DND-41 (cell line): ENCODE measurements around the gene PUS7.

Experiments
- ATAC-seq: fragments of 200-7000 bp; cut with Tn5 transposase; 3 replicates; pipeline ENCODE4 v1.9.1; 2021; ENCODE audit warnings: low read depth; ENCODE audit not compliant: insufficient read depth
- DNase-seq: peaks from one replicate; pipeline ENCODE4 v3.0.0-alpha.2; 2020
- H2AFZ ChIP-seq: 2 replicates; pipeline ENCODE4 v1.6.0; 2012; ENCODE audit warnings: low read depth, low read length
- H3K27ac ChIP-seq: 2 replicates; pipeline ENCODE4 v1.5.1; 2012; ENCODE audit warnings: low read length, inconsistent platforms
- H3K27me3 ChIP-seq: fragments of 200-600 bp; sonication (generic); 2 replicates; pipeline ENCODE4 v1.6.0; 2012; ENCODE audit warnings: low read length, mild to moderate bottlenecking, inconsistent platforms; ENCODE audit not compliant: insufficient read depth, poor library complexity
- H3K36me3 ChIP-seq: 2 replicates; pipeline ENCODE4 v1.5.1; 2012; ENCODE audit warnings: low read length, inconsistent platforms; ENCODE audit not compliant: insufficient read depth
- H3K4me1 ChIP-seq: 2 replicates; pipeline ENCODE4 v1.5.1; 2012; ENCODE audit warnings: mild to moderate bottlenecking, low read length; ENCODE audit not compliant: insufficient read depth
- H3K4me2 ChIP-seq: 2 replicates; pipeline ENCODE4 v1.6.0; 2012; ENCODE audit warnings: mild to moderate bottlenecking, moderate library complexity, low read length, inconsistent platforms; ENCODE audit not compliant: insufficient read depth
- H3K4me3 ChIP-seq, 2 experiments: fragments of 200-600 bp in 1 of 2; shearing (Covaris generic) in 1 of 2; 2 replicates each; pipeline ENCODE4 v1.5.1; 2012 to 2016; ENCODE audit warnings: inconsistent platforms in 2 of 2, low read length in 2 of 2, mild to moderate bottlenecking in 2 of 2, low read depth in 1 of 2, moderate library complexity in 1 of 2
- H3K79me2 ChIP-seq: 2 replicates; pipeline ENCODE4 v1.6.0; 2012; ENCODE audit warnings: low read length, inconsistent platforms; ENCODE audit not compliant: insufficient read depth
- H3K9ac ChIP-seq: 2 replicates; pipeline ENCODE4 v1.6.0; 2012; ENCODE audit warnings: low read depth, mild to moderate bottlenecking, inconsistent platforms, low read length, moderate library complexity
- H3K9me3 ChIP-seq: 2 replicates; pipeline ENCODE4 v1.5.1; 2012; ENCODE audit warnings: low read length, moderate library complexity, mild to moderate bottlenecking, inconsistent platforms; ENCODE audit not compliant: insufficient read depth, severe bottlenecking
- H4K20me1 ChIP-seq: 2 replicates; pipeline ENCODE4 v1.6.0; 2012; ENCODE audit warnings: low read length; ENCODE audit not compliant: insufficient read depth
- EZH2 ChIP-seq: IDR thresholded peaks from 3 replicates; pipeline ENCODE4 v1.6.1; 2012; ENCODE audit warnings: borderline replicate concordance, low read depth, mild to moderate bottlenecking, moderate library complexity, low read length, inconsistent platforms; ENCODE audit not compliant: severe bottlenecking
- TF ChIP-seq, protein P1 (sequence below): IDR thresholded peaks from 2 replicates; pipeline ENCODE4 v1.5.1; 2012; ENCODE audit warnings: borderline replicate concordance, low read length, moderate library complexity, mild to moderate bottlenecking; ENCODE audit not compliant: poor library complexity, severe bottlenecking; ENCODE audit errors: extremely low read depth

The PUS7 gene

DNA sequence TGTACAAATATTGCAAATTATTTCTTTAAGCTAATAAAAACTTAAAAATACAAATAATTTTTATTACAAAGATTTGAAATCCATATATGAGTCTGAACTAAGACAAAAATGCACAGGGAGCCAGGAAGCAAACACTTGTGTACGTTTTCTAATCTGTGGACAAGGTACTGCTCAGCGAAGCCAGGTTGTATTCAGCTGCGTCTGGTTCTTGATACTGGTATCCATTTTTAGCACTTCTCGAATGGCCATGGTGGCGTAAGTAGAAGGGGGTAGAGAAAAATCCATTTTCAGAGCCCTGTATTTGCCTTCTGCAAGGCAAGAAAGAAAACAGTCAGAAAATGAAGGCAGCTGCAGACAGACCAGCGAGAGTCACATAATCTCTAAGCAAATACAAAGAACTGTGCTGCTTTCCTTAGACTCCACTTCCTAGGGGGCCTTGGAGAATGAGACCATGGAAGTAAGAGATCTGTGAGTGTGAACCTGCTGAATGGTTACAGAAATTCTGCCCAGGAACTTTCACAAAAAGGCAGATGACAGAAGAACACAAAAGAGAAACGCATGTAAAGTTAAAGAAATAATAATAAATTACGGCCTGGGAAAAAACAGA, 64.3 kb downstream of the PUS7 start:
- TF ChIP-seq EZH2: no peak
- TF ChIP-seq, protein P1, sequence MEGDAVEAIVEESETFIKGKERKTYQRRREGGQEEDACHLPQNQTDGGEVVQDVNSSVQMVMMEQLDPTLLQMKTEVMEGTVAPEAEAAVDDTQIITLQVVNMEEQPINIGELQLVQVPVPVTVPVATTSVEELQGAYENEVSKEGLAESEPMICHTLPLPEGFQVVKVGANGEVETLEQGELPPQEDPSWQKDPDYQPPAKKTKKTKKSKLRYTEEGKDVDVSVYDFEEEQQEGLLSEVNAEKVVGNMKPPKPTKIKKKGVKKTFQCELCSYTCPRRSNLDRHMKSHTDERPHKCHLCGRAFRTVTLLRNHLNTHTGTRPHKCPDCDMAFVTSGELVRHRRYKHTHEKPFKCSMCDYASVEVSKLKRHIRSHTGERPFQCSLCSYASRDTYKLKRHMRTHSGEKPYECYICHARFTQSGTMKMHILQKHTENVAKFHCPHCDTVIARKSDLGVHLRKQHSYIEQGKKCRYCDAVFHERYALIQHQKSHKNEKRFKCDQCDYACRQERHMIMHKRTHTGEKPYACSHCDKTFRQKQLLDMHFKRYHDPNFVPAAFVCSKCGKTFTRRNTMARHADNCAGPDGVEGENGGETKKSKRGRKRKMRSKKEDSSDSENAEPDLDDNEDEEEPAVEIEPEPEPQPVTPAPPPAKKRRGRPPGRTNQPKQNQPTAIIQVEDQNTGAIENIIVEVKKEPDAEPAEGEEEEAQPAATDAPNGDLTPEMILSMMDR: no peak
- Histone ChIP-seq H3K4me3 (no peak overlapping the region), H3K27ac (no peak overlapping the region), H3K9me3 (no peaks in the 10 kb centered on the region), H4K20me1 (no peaks in the 10 kb centered on the region), H3K27me3 (no peaks in the 10 kb centered on the region), H2AFZ (no peak overlapping the region), H3K4me1 (no peaks in the 10 kb centered on the region), H3K79me2 (no peaks in the 10 kb centered on the region), H3K36me3 (peaks cover 50% of the 10 kb centered on the region), H3K4me2 (no peak overlapping the region), H3K9ac (no peak overlapping the region)
- DNase-seq: no peak
- ATAC-seq: no peak

DNA sequence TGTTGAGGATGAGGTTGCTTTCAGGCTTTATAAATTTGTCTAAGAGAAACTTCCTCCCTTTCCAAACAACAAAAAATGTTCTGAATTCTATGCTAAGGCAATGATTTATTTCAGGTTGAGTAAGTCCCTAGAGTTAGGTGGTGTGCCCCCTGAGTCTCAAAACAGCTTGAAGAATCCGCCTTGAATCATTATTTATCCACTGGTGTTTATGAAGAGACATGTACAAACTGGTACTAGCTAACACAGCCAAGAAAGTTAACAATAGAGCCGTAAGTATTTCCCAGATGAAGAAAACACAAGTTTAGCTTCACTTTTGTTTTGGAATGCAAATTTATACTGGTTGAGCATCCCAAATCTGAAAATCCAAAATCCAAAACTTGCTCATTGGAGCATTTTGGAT, 67.2 kb downstream of the PUS7 start:
- no peak overlapping the region for H3K4me3 ChIP-seq
- ATAC-seq: no peak
- H3K36me3 ChIP-seq: peaks cover 30% of the 10 kb centered on the region
- TF ChIP-seq, protein P1: no peak
- no peak for TF ChIP-seq EZH2
- H3K4me2 ChIP-seq: no peak overlapping the region
- no peaks in the 10 kb centered on the region for H3K79me2 ChIP-seq
- no peaks in the 10 kb centered on the region for H3K4me1 ChIP-seq
- no peaks in the 10 kb centered on the region for H3K9me3 ChIP-seq
- no peaks in the 10 kb centered on the region for H4K20me1 ChIP-seq
- DNase-seq: no peak
- H3K9ac ChIP-seq: no peak overlapping the region
- no peak overlapping the region for H2AFZ ChIP-seq
- H3K27me3 ChIP-seq: no peaks in the 10 kb centered on the region
- no peak overlapping the region for H3K27ac ChIP-seq

DNA sequence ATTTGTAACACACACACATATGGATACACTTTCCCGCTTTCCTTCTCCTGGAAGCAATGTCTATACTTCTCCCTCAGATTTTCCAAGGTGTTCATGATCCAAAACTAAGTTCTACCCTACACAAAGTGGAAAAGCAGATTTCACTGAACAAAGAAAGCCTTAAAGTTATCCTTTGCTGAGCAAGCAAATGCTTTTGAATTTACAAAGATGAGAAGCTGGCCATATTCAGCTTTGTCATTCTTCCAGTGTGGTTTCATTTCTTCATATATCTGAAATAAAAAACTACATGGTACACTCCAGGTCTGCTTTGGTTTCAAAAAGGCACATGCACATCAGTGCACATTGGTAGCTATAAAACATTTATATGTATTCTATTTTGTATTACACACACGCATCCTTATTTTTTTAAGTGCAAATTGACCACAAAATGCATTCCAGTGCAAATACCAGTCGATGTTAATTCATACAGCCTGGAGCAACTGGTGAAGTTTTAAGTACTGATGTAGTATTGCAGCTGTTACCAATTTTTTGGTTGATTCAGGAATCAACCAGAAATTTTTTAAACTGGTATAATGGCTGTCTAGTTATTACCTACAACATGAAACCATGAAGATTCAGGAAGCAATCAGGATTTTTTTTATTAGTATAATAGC, 67.8 kb downstream of the PUS7 start:
- no peak for DNase-seq
- no peak overlapping the region for H3K27ac ChIP-seq

More for the DNA sequence above, 67.8 kb downstream of the PUS7 start:
- TF ChIP-seq, protein P1: no peak
- TF ChIP-seq EZH2: no peak
- Histone ChIP-seq H3K27me3 (no peaks in the 10 kb centered on the region), H4K20me1 (no peaks in the 10 kb centered on the region), H3K9me3 (no peaks in the 10 kb centered on the region), H3K9ac (no peak overlapping the region), H3K4me1 (no peaks in the 10 kb centered on the region), H3K4me3 (no peak overlapping the region), H2AFZ (no peak overlapping the region), H3K79me2 (no peaks in the 10 kb centered on the region), H3K36me3 (peaks cover 26% of the 10 kb centered on the region), H3K4me2 (no peak overlapping the region)
- no peak for ATAC-seq
